ENCODE measurements around the gene TMEM164. TPM values are rescaled to one million over a fixed set of nuclear protein-coding genes. Genes with fewer than 3 reads are reported as not detected.

TMEM164 gene
- total and polyA plus RNA-seq, 2 donors (not counting 1 experiment from before 2014, with no cell fraction given) = 5.7 to 10.2 TPM

GRCh38 chrX:110013968-110014367 is 11.1 kb downstream of the TMEM164 start:
- no peaks in the 10 kb centered on the region for H3K27me3 ChIP-seq (ENCODE audit: control insufficient read depth, insufficient read depth, low read length)
- no peak overlapping the region for H3K27ac ChIP-seq (ENCODE audit: insufficient read depth, low read length)
- TF ChIP-seq EZH2 (IDR thresholded peaks at IDR 0.05; ENCODE audit: low read length, missing control alignments) (no peak), CTCF (conservative IDR thresholded peaks at IDR 0.05 in 1 of 2, IDR thresholded peaks at IDR 0.05 in 1 of 2; ENCODE audit: low read depth in 1 of 2, low read length in 2 of 2) (no peak)
- H3K79me2 ChIP-seq (ENCODE audit: control insufficient read depth, insufficient read depth, low read length) = no peaks in the 10 kb centered on the region
- no peaks in the 10 kb centered on the region for H4K20me1 ChIP-seq (ENCODE audit: control insufficient read depth, extremely low read depth, insufficient read depth, low read length)
- no peak overlapping the region for H3K9ac ChIP-seq (ENCODE audit: insufficient read depth, low read length)
- H3K9me3 ChIP-seq (ENCODE audit: control insufficient read depth, insufficient read depth, low read depth, low read length) = no peaks in the 10 kb centered on the region
- H3K4me1 ChIP-seq (ENCODE audit: control insufficient read depth, extremely low read depth, insufficient read depth, low read length) = no peaks in the 10 kb centered on the region
- H2AFZ ChIP-seq (ENCODE audit: low read length) = no peak overlapping the region
- no peak overlapping the region for H3K4me3 ChIP-seq (replicated peaks in 1 of 4; ENCODE audit: control extremely low read depth in 1 of 4, insufficient read depth in 1 of 4, low read depth in 3 of 4, low read length in 4 of 4)
- no peaks in the 10 kb centered on the region for H3K36me3 ChIP-seq (ENCODE audit: control insufficient read depth, insufficient read depth, low read length)
- no peak overlapping the region for H3K4me2 ChIP-seq (ENCODE audit: extremely low read depth, insufficient read depth, low read length)
- DNase-seq (ENCODE audit: low read depth in 2 of 2) = no peak

DNA sequence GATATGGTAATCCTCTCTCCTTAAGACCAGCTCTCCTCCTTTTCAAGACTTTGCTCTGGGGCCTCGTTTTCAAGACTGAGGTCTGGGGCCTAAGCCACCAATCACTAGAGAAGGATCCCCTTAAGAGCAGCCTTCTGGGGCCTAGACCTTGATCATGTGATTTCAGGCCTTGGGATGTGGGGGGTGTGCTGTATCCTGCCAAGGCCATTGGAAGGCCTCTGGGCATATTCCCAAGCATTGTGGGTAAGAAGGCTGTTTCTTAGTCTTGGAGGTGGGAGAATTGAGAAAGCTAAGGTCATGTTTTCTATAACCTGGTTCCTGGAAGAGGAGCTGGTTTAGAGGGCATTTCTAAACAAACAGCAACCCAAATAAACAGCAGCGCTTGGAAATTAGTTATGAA is 12.1 kb downstream of the TMEM164 start:
- Histone ChIP-seq H3K36me3 (ENCODE audit: control insufficient read depth, insufficient read depth, low read length) (no peaks in the 10 kb centered on the region), H3K4me3 (replicated peaks in 1 of 4; ENCODE audit: control extremely low read depth in 1 of 4, insufficient read depth in 1 of 4, low read depth in 3 of 4, low read length in 4 of 4) (no peak overlapping the region), H3K27me3 (ENCODE audit: control insufficient read depth, insufficient read depth, low read length) (no peaks in the 10 kb centered on the region), H3K27ac (ENCODE audit: insufficient read depth, low read length) (no peak overlapping the region), H3K79me2 (ENCODE audit: control insufficient read depth, insufficient read depth, low read length) (no peaks in the 10 kb centered on the region), H3K4me1 (ENCODE audit: control insufficient read depth, extremely low read depth, insufficient read depth, low read length) (no peaks in the 10 kb centered on the region), H3K9me3 (ENCODE audit: control insufficient read depth, insufficient read depth, low read depth, low read length) (no peaks in the 10 kb centered on the region), H3K4me2 (ENCODE audit: extremely low read depth, insufficient read depth, low read length) (no peak overlapping the region), H4K20me1 (ENCODE audit: control insufficient read depth, extremely low read depth, insufficient read depth, low read length) (no peaks in the 10 kb centered on the region), H2AFZ (ENCODE audit: low read length) (no peak overlapping the region), H3K9ac (ENCODE audit: insufficient read depth, low read length) (no peak overlapping the region)
- no peak for TF ChIP-seq CTCF (conservative IDR thresholded peaks at IDR 0.05 in 1 of 2, IDR thresholded peaks at IDR 0.05 in 1 of 2; ENCODE audit: low read depth in 1 of 2, low read length in 2 of 2)
- no peak for TF ChIP-seq EZH2 (IDR thresholded peaks at IDR 0.05; ENCODE audit: low read length, missing control alignments)
- DNase-seq (ENCODE audit: low read depth in 2 of 2) = peak in 1 of 2 donors; percentile 11

DNA sequence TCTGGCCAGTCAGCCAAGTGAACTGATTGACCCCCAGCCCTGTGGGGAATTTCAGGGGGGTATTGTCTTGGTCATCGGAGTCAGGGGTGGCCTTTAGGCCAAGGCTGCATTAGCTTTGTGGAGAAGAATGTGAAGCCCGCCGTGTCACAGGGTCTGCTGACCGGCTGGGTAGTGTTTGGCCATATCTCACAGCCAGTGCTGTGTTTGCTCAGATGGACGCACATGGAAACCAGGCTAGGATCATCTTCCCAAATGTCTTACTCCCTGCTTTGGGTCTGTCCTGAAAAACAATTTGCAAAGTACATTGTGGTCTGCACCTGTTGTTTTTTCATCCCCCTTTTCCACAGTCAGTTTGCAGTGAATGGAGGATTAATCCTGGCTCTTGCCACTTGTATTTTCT is 13.0 kb downstream of the TMEM164 start:
- no peak for DNase-seq (ENCODE audit: low read depth in 2 of 2)
- Histone ChIP-seq H3K9me3 (ENCODE audit: control insufficient read depth, insufficient read depth, low read depth, low read length) (no peaks in the 10 kb centered on the region), H3K4me3 (replicated peaks in 1 of 4; ENCODE audit: control extremely low read depth in 1 of 4, insufficient read depth in 1 of 4, low read depth in 3 of 4, low read length in 4 of 4) (no peak overlapping the region), H3K4me1 (ENCODE audit: control insufficient read depth, extremely low read depth, insufficient read depth, low read length) (no peaks in the 10 kb centered on the region), H3K9ac (ENCODE audit: insufficient read depth, low read length) (no peak overlapping the region), H3K79me2 (ENCODE audit: control insufficient read depth, insufficient read depth, low read length) (no peaks in the 10 kb centered on the region), H3K4me2 (ENCODE audit: extremely low read depth, insufficient read depth, low read length) (no peak overlapping the region), H3K36me3 (ENCODE audit: control insufficient read depth, insufficient read depth, low read length) (no peaks in the 10 kb centered on the region), H2AFZ (ENCODE audit: low read length) (no peak overlapping the region), H3K27ac (ENCODE audit: insufficient read depth, low read length) (no peak overlapping the region), H4K20me1 (ENCODE audit: control insufficient read depth, extremely low read depth, insufficient read depth, low read length) (no peaks in the 10 kb centered on the region), H3K27me3 (ENCODE audit: control insufficient read depth, insufficient read depth, low read length) (no peaks in the 10 kb centered on the region)
- no peak for TF ChIP-seq CTCF (conservative IDR thresholded peaks at IDR 0.05 in 1 of 2, IDR thresholded peaks at IDR 0.05 in 1 of 2; ENCODE audit: low read depth in 1 of 2, low read length in 2 of 2)
- TF ChIP-seq EZH2 (IDR thresholded peaks at IDR 0.05; ENCODE audit: low read length, missing control alignments) = no peak
